Breast epithelium (tissue), 3 donors: ENCODE measurements around the gene ITPRIPL2.

Experiments
- CTCF ChIP-seq, 3 donors: fragments of 450-650 bp; IDR thresholded peaks; one replicate each; pipeline ENCODE4 v1.5.1; 2016 to 2017; ENCODE audit warnings: antibody characterized with exemption in 3 of 3, mild to moderate bottlenecking in 3 of 3, moderate library complexity in 3 of 3
- POLR2A ChIP-seq: fragments of 450-650 bp; IDR thresholded peaks from one replicate; pipeline ENCODE4 v1.6.1; 2016; ENCODE audit warnings: antibody characterized with exemption, mild to moderate bottlenecking, moderate library complexity
- POLR2AphosphoS5 ChIP-seq, 3 donors: sonication (generic); formaldehyde crosslinking; IDR thresholded peaks; one replicate each; pipeline ENCODE4 v1.6.1; 2017; ENCODE audit warnings: antibody characterized with exemption in 3 of 3

GRCh38 chr16:19067349-19068236 is 46.2 kb upstream of the ITPRIPL2 start, which contains the start of gene COQ7:
- TF ChIP-seq POLR2AphosphoS5 (IDR thresholded peaks at IDR 0.05): peak; percentile 19 to 73 (median 67)
- TF ChIP-seq CTCF (IDR thresholded peaks at IDR 0.05): peak in 1 of 3 donors; percentile 6
- peak; percentile 63 for TF ChIP-seq POLR2A
